NCI-H2196 (cell line): Measurements from ENCODE around the gene MPDU1.
A peak's percentile ranks its signal among the peaks of the same experiment; 100 is the strongest.

Experiments used
- DNase-seq: peaks from one replicate; lab custom pipeline; 2025; ENCODE audit not compliant: unreplicated experiment; lab: John Stamatoyannopoulos, UW

MPDU1 gene

GRCh38 chr17:7560172-7561027 lies 23.3 kb upstream of the MPDU1 start:
- no peak for DNase-seq

GRCh38 chr17:7561028-7561575 lies 22.6 kb upstream of the MPDU1 start:
- peak; percentile 69 for DNase-seq

- DNase-seq, result peak; percentile 82
Measured at GRCh38 chr17:7561589-7562207, 22.0 kb upstream of the MPDU1 start, which contains the start of gene SENP3. TSS of gene SENP3 (plus strand) at chr17:7561919. CDS start at chr17:7563077, 1,158 bp downstream.

- DNase-seq, result no peak
Measured at GRCh38 chr17:7562208-7562605, 21.4 kb upstream of the MPDU1 start.

- DNase-seq, result no peak
Measured at GRCh38 chr17:7563115-7563869, 20.4 kb upstream of the MPDU1 start.

- no peak for DNase-seq
Measured at GRCh38 chr17:7569571-7569970, 14.1 kb upstream of the MPDU1 start.

GRCh38 chr17:7570351-7570750 lies 13.3 kb upstream of the MPDU1 start:
- DNase-seq, result no peak

- no peak for DNase-seq
Measured at GRCh38 chr17:7572338-7572587, 11.4 kb upstream of the MPDU1 start.

- peak; percentile 91 for DNase-seq
Measured at GRCh38 chr17:7572588-7573323, 10.9 kb upstream of the MPDU1 start.

GRCh38 chr17:7573324-7574080 lies 10.2 kb upstream of the MPDU1 start:
- DNase-seq, result peak; percentile 79

GRCh38 chr17:7574176-7574953 lies 9.3 kb upstream of the MPDU1 start:
- no peak for DNase-seq

GRCh38 chr17:7575481-7575883 lies 8.2 kb upstream of the MPDU1 start:
- no peak for DNase-seq

- no peak for DNase-seq
Measured at GRCh38 chr17:7575959-7576358, 7.7 kb upstream of the MPDU1 start.

- no peak for DNase-seq
Measured at GRCh38 chr17:7576432-7576937, 7.2 kb upstream of the MPDU1 start.

- DNase-seq, result no peak
Measured at GRCh38 chr17:7577327-7578199, 6.1 kb upstream of the MPDU1 start.

- DNase-seq, result no peak
Measured at GRCh38 chr17:7579001-7579833, 4.4 kb upstream of the MPDU1 start, which contains the start of gene CD68. TSS of gene CD68 (plus strand) at chr17:7579638. CDS start at chr17:7579678, 40 bp downstream.

GRCh38 chr17:7579834-7580603 lies 3.6 kb upstream of the MPDU1 start:
- DNase-seq, result no peak
